Activated naive CD4-positive, alpha-beta T cell treated with anti-CD3 and anti-CD28 coated beads, Interleukin-2, amount 50 U/mL, for 24 hours (primary cell): ENCODE data around the gene PPP2R5C.
"Not testable (repeated sequence)": the region's sequence is repeated elsewhere in the genome, so short reads cannot be mapped to it uniquely, and the experiment has no call there.

Source experiments
- H3K27ac Mint-ChIP-seq: one replicate; pipeline ENCODE4 v1.8.0; 2021; ENCODE audit warnings: mild to moderate bottlenecking, mixed read lengths
- H3K27me3 Mint-ChIP-seq: one replicate; pipeline ENCODE4 v1.8.0; 2021; ENCODE audit warnings: mixed read lengths
- H3K36me3 Mint-ChIP-seq: one replicate; pipeline ENCODE4 v1.8.0; 2021; ENCODE audit warnings: mixed read lengths
- H3K4me1 Mint-ChIP-seq: one replicate; pipeline ENCODE4 v1.8.0; 2021; ENCODE audit warnings: mixed read lengths
- H3K4me3 Mint-ChIP-seq: one replicate; pipeline ENCODE4 v1.8.0; 2021; ENCODE audit warnings: mild to moderate bottlenecking, mixed read lengths
- H3K9me3 Mint-ChIP-seq: one replicate; pipeline ENCODE4 v1.8.0; 2021; ENCODE audit warnings: mixed read lengths

The PPP2R5C gene

DNA sequence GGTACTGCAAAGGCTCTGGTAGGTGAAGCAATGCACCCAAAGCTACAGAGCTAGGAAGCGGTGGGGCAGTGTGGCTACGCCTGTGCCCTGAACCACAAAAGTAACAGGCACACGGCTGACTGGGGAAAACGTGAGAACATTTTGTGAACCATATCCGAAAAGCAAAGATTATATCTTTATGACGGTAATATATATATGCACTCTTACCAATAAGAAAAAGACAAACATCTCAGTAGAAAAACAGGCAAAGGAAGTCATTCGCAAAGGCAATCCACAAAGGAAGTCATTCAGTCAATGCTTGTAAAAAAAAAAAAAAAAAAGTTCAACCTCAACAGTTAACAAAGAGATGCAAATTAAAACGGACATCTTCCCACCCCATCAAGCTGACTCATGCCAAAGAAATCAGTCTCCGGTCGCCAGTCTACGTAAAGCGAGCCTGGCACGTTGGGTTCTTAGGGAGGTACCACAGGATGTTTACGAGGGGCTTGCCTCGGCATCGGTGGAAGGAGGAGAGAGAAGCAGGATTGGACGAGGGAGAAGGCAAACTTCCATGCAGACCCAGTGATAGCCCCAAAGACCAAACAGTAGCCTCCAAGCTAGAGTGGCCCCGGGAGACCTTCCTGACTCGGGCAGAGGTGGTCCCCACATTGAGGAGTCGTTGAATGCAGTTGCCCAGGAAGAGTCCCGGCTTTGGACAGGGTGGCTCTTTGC is 39.4 kb upstream of the PPP2R5C start:
- Mint-ChIP-seq H3K27me3 (no peaks in the 10 kb centered on the region), H3K9me3 (no peaks in the 10 kb centered on the region), H3K36me3 (no peaks in the 10 kb centered on the region), H3K4me1 (peaks cover 75% of the 10 kb centered on the region), H3K4me3 (peak overlapping the region; percentile 74), H3K27ac (peak overlapping the region; percentile 98)

GRCh38 chr14:101723061-101723595 is 38.4 kb upstream of the PPP2R5C start:
- Mint-ChIP-seq H3K9me3 (no peaks in the 10 kb centered on the region), H3K36me3 (no peaks in the 10 kb centered on the region), H3K4me1 (peaks cover 77% of the 10 kb centered on the region), H3K4me3 (no peak overlapping the region), H3K27me3 (no peaks in the 10 kb centered on the region), H3K27ac (peak overlapping the region; percentile 57)

- Mint-ChIP-seq H3K27ac (peak overlapping the region; percentile 66), H3K4me1 (peaks cover 72% of the 10 kb centered on the region), H3K4me3 (peak overlapping the region; percentile 5)
- H3K36me3 Mint-ChIP-seq, H3K9me3 Mint-ChIP-seq, H3K27me3 Mint-ChIP-seq: not testable (repeated sequence)
Measured at GRCh38 chr14:101725652-101726051, 35.9 kb upstream of the PPP2R5C start.

DNA sequence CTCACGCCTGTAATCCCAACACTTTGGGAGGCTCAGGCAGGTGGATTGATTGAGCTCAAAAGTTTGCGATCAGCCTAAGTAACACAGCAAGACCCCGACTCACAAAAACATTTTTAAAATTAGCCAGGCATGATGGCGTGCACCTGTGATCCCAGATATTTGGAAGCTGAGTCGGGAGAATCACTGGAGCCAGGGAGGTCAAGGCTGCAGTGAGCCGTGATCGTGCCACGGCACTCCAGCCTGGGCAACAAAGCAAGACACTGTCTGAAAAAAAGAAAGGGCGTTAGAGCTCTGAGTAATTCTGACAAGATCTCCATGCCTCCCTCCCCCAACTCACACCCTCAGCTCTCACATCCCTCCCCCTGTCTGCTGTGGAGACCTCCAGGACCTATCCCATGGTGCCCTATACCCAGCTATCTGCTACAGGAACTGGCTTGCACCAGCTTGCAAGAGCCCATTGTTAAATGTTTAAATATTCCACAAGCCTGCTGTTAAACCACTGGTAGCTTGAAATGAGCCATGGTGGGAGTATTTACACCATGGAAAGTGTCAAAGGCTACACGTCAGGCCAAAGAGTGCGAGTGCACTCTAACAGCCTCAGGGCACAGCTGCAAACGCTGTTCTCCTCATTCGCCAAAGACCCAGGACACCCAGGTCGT is 35.1 kb upstream of the PPP2R5C start:
- Mint-ChIP-seq H3K4me3 (no peak overlapping the region), H3K4me1 (peaks cover 74% of the 10 kb centered on the region), H3K36me3 (no peaks in the 10 kb centered on the region), H3K27me3 (no peaks in the 10 kb centered on the region), H3K27ac (no peak overlapping the region), H3K9me3 (no peaks in the 10 kb centered on the region)

DNA sequence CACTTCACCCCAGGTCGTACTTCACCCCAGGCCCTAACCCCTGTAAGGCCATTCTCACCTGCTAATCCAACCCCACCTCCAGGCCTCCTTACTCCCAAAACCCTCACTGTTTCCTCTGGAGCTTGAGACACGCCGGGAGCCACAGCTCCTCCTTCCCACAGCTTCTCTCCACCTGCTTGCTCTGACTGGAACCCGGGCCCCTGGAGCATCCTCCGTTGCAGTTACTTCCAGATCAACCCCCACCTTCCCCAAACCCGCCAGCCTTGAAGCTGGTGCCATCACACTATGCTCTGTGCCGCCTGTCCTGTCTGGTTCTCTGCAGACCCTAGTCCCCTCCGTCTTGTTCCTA is 34.6 kb upstream of the PPP2R5C start:
- no peaks in the 10 kb centered on the region for H3K36me3 Mint-ChIP-seq
- H3K27me3 Mint-ChIP-seq: no peaks in the 10 kb centered on the region
- H3K27ac Mint-ChIP-seq: no peak overlapping the region
- H3K4me3 Mint-ChIP-seq: no peak overlapping the region
- H3K9me3 Mint-ChIP-seq: no peaks in the 10 kb centered on the region
- H3K4me1 Mint-ChIP-seq: peaks cover 75% of the 10 kb centered on the region

DNA sequence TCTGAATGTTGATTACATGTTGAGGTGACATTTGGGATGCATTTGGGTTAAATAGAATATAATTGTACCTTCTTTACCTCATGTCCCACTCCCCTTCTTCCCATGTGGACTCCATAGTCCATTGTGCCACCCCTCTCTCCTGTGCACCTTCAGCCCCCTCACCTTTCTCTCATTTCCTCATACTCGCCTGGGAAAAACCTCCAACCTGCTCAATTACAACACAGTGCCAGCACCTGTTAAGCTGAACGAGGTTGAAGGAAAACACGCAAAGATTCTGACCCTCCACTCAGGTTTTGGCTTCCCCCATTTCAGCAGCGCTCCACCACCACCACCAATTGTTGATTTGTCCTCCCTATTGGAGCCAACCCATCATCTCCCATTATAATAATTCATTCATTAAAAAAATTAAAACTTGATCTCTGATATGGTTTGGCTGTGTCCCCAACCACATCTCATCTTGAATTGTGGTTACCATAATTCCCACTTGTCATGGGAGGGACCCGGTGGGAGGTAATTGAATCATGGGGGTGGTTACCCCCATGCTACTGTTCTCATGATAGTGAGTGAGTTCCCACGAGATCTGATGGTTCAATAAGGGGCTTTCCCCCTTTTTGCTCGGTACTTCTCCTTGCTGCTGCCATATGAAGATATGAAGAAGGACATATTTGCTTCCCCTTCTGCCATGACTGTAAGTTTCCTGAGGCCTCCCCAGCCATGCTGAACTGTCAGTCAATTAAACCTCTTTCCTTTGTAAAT is 33.7 kb upstream of the PPP2R5C start:
- Mint-ChIP-seq H3K36me3 (no peaks in the 10 kb centered on the region), H3K27ac (peak overlapping the region; percentile 25), H3K9me3 (no peaks in the 10 kb centered on the region), H3K4me3 (no peak overlapping the region), H3K27me3 (no peaks in the 10 kb centered on the region), H3K4me1 (peaks cover 74% of the 10 kb centered on the region)

GRCh38 chr14:101728367-101728742 is 33.2 kb upstream of the PPP2R5C start:
- Mint-ChIP-seq H3K4me1 (peaks cover 69% of the 10 kb centered on the region), H3K27ac (peak overlapping the region; percentile 25), H3K9me3 (no peaks in the 10 kb centered on the region), H3K27me3 (no peaks in the 10 kb centered on the region), H3K36me3 (no peaks in the 10 kb centered on the region), H3K4me3 (no peak overlapping the region)

GRCh38 chr14:101729382-101729781 is 32.1 kb upstream of the PPP2R5C start:
- no peak overlapping the region for H3K27ac Mint-ChIP-seq
- no peaks in the 10 kb centered on the region for H3K36me3 Mint-ChIP-seq
- no peaks in the 10 kb centered on the region for H3K27me3 Mint-ChIP-seq
- no peak overlapping the region for H3K4me3 Mint-ChIP-seq
- H3K9me3 Mint-ChIP-seq: no peaks in the 10 kb centered on the region
- peaks cover 78% of the 10 kb centered on the region for H3K4me1 Mint-ChIP-seq

GRCh38 chr14:101730157-101730556 is 31.4 kb upstream of the PPP2R5C start:
- Mint-ChIP-seq H3K4me1 (peaks cover 80% of the 10 kb centered on the region), H3K4me3 (peak overlapping the region; percentile 24), H3K27ac (peak overlapping the region; percentile 18)
- not testable (repeated sequence) for H3K27me3 Mint-ChIP-seq, H3K9me3 Mint-ChIP-seq, H3K36me3 Mint-ChIP-seq

DNA sequence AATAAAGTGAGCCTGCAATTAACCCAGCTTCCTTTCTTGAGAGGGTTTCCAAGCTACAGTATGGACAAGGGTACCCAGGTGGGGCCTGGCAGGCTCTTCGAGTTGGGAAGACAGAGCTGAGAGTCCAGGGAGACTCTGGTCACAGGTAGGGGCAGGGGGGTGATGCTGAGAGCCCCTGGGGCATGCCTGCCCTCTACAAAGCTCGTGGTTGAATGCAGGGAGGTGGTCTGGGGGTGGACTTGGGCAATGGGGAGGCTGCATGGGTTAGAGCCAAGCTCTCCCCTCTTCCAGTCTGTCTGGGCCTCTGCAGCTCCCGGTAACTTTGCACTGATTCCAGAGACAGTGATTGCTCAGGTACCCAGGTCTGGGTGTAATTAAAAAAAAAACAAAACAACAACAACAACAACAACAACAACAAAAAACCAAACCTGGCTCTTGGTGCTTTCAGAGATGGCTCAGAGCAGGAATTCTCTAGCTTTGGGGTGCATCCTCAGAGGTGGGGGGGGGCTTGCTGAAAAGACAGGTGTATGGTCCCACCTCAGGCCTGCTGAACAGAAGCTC is 30.8 kb upstream of the PPP2R5C start:
- H3K4me1 Mint-ChIP-seq: peaks cover 74% of the 10 kb centered on the region
- no peaks in the 10 kb centered on the region for H3K36me3 Mint-ChIP-seq

GRCh38 chr14:101731187-101732080 is 30.1 kb upstream of the PPP2R5C start:
- Mint-ChIP-seq H3K4me3 (peak overlapping the region; percentile 81), H3K27me3 (no peaks in the 10 kb centered on the region), H3K9me3 (no peaks in the 10 kb centered on the region), H3K4me1 (peaks cover 67% of the 10 kb centered on the region), H3K36me3 (no peaks in the 10 kb centered on the region), H3K27ac (peak overlapping the region; percentile 89)

More for the DNA sequence above, 30.8 kb upstream of the PPP2R5C start:
- peak overlapping the region; percentile 81 for H3K4me3 Mint-ChIP-seq
- no peaks in the 10 kb centered on the region for H3K9me3 Mint-ChIP-seq
- H3K27ac Mint-ChIP-seq: peak overlapping the region; percentile 89
- no peaks in the 10 kb centered on the region for H3K27me3 Mint-ChIP-seq

DNA sequence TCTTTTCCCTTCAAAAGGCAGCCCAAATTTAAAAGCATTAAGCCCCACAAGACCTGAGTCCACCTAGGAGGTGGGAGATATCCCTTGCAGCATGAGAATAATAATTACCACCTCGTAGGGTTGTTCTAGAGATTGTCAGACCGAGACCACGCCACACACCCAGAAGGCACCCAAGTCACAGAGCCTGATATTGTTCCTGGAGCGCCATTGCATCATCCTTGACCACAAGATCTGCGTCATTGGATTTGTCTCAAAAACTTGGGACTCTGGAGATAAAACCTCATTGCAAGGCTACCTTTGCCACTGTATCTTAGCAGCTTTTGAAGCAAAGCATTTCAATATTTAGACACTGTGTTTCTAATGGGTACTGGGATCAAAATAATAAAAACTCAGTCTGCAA is 29.4 kb upstream of the PPP2R5C start:
- no peaks in the 10 kb centered on the region for H3K36me3 Mint-ChIP-seq
- peak overlapping the region; percentile 89 for H3K27ac Mint-ChIP-seq
- H3K4me3 Mint-ChIP-seq: peak overlapping the region; percentile 81
- no peaks in the 10 kb centered on the region for H3K27me3 Mint-ChIP-seq
- no peaks in the 10 kb centered on the region for H3K9me3 Mint-ChIP-seq
- H3K4me1 Mint-ChIP-seq: peaks cover 60% of the 10 kb centered on the region

DNA sequence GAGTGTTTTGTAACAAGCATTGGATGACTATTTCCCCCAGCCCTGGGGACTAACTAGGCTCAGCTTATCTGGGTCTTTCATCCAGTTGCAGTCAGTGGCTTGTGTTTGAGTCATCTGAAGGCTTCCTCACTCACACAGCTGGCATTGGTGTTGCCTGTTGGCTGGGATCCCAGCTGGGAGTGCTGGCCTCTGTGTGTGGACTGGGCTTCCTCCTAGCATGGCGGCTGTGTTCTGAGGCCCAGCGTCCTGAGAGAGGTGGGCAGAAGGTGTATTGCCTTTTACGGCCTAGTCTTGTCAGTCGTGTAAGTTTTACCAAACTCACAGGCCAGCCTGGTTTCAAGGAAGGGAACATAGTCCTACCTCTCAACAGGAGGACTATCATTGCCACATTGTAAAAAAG is 28.3 kb upstream of the PPP2R5C start:
- peak overlapping the region; percentile 51 for H3K27ac Mint-ChIP-seq
- H3K36me3 Mint-ChIP-seq: no peaks in the 10 kb centered on the region
- no peaks in the 10 kb centered on the region for H3K27me3 Mint-ChIP-seq
- no peaks in the 10 kb centered on the region for H3K9me3 Mint-ChIP-seq
- H3K4me3 Mint-ChIP-seq: no peak overlapping the region
- peaks cover 57% of the 10 kb centered on the region for H3K4me1 Mint-ChIP-seq

DNA sequence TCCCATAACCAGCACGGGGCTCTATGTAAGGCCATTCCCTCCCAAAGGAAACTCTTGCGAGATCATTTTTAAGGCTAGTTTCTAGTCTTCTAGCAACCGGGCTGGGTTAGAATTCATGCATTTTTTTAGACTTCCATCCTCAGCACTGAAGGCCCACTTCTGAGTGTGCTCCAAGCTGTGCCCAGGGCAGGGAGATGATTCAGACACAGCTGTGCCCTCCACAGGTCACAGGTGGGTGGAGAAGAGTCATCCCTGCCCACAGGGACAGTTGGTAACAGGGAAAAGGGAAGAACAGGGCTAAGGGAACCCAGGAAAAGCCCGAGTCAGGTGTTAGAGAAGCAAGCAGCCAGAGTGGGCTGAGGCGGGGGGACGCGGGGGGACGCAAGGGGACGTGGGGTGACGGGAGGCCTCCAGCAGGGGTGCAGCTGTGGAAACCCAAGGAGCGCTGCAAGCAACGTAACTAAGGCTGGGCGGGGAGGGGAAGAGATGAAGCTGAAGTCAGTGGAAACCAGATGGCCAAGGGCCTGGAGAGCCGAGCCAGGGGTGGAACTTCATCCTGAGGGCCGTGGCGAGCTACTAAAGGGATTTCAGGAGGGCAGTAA is 27.2 kb upstream of the PPP2R5C start:
- H3K4me3 Mint-ChIP-seq: no peak overlapping the region
- no peaks in the 10 kb centered on the region for H3K36me3 Mint-ChIP-seq
- no peaks in the 10 kb centered on the region for H3K27me3 Mint-ChIP-seq
- H3K27ac Mint-ChIP-seq: peak overlapping the region; percentile 55
- H3K9me3 Mint-ChIP-seq: no peaks in the 10 kb centered on the region
- H3K4me1 Mint-ChIP-seq: peaks cover 54% of the 10 kb centered on the region
